HS-27A (cell line): ENCODE results near the gene PTPN22.
"Not testable (repeated sequence)": the region's sequence is repeated elsewhere in the genome, so short reads cannot be mapped to it uniquely, and the experiment has no call there.

ENCODE experiments used
- DNase-seq: peaks from one replicate; pipeline ENCODE4 v3.0.0-alpha.2; 2012; ENCODE audit warnings: low read depth, missing footprints

PTPN22 gene

DNA sequence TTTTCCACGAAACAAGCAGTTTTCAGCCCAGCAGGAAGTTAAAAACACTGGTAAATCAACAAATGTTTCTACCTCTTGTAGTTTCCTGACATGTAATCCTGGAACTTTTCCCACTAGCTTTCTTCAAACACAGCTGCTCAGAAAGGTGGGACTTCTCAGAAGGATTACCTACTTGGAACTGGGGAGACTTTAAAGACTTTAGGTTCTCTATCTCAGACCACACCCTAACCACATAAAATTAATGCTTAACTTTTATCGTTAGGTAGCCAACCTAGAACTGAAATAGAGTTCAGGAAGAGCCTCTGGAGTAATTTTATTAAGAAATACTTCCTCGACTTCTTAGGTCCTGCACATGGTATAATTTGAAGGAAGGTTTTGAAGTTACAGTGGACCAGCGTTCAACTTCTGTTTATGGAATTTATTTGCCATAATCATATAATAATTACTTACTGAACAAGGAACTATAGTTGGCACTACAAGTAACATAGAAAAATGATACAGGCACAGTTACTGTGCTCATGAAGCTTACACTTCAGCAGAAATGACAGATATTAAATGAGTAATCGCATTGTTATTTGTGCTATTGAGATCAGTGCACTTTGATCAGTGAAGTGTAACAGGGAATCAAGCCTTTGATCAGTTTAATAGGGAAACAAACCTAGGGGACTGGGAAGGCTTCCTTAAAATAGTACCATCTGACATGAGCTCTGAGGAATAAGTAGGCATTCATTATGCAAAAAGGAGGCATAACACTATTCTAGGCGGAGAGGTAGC lies 16.1 kb upstream of the PTPN22 start, which contains the start of gene BCL2L15:
Gene BCL2L15, minus strand, starts transcription at position 180 of the 774 bp plus-strand sequence. CDS start 206 bp downstream, outside the sequence.
- no peak for DNase-seq

DNA sequence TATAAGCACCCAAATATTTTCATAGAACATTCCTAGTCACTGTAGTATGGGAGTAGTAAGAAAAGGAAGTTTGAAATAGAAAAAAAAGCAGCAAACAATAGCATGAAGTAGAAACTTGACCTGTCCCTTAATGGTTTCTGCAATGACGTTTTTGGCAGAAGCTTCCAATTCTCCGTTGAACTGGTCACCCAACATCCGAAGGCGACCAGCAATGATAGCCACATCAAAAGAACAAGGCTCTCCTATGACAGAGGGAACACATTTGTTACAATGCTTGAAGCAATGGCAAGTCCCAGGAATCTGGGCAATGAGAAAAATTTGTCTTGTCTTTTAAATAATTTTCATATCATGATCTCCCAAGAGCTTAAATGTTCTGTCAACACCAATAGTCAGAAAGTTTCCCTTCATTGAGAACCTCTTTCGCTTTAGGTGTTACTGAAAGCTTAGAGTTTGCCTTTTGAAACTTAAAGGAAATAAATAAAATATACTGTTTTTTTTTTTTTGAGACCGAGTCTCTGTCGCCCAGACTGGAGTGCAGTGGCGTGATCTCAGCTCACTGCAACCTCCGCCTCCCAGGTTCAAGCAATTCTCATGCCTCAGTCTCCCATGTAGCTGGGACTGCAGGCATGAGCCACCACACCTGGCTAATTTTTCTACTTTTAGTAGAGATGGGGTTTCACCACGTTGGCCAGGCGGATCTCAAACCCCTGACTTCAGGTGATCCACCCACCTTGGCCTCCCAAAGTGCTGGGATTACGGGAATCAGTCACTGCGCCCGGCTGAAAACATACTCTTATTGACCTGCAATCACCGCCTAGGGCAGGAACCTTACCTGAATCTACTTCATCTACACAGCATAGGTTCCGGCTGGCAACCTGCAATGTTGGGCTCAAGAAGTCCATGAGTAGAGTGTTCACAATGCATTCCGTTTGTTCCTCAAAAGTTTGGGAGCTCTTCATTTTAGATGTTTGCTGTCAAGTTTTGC lies 15.2 kb upstream of the PTPN22 start:
- DNase-seq, result no peak

DNA sequence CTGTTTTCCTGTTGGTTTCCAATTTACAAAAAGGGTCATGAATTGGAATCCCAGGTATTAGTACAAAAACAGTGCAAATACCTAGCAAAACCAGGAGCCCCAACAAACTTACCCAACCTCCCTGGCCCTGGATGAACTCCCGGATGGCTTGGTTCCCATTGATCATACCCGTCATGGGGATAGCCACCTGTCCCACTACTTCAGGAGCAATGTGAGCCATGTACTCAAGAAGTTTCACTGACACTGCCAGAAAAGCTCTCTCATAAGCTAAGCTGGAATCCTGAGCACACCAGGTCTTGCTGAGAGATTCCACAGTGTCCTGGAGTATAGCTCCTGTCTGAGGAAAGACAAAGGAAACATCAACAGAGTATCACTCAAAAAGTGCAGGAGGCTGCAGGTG lies 10.1 kb upstream of the PTPN22 start:
- no peak for DNase-seq

DNA sequence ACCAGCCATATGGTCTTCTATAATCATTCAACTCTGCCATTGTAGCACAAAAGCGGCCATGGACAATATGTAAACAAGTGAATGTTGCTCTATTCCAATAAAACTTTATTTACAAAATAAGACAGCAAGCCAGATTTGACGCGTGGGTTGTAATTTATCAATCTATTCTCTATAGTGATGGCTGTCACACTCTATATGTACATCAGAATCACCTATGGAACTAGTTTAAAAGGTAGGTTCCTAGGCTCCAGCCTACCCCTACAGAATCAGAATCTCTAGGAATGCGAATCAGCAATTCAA lies 8.2 kb upstream of the PTPN22 start:
- DNase-seq, result no peak

DNA sequence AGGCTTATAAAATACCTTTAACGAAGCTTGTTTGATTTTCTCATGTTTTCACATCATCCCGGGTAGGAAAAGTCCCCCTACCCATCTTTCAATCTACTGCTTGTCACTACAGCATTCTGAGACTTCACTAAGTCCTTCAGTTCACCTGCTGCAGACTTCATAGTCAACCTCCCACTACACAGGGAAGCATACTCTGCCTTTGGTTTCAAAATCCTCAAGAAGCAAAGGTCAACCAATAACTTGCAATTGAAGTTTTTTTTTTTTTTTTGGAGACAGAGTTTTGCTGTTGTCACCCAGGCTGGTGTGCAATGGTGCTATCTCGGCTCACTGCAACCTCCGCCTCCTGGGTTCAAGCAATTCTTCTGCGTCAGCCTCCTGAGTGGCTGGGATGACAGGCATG lies 4.7 kb upstream of the PTPN22 start:
- no peak for DNase-seq

DNA sequence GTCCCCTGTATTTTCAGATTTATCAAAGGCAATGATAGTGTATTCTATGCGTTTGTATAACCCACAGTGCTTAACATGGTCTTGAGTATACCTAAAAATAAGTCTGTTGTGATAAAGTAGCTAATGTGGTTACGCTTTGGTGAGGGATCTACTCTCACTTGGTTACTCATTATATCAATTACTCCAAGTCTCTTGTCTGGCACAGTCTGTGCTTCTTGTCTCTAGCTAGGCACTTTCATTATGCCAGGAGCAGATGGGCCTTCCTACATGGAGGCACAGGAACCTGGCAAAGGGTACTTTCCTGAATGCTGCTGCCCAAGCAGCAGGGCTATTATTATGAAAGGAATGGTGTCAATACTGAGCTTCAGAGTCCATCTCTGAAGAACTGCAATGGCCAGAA lies 4.2 kb upstream of the PTPN22 start:
- no peak for DNase-seq

DNA sequence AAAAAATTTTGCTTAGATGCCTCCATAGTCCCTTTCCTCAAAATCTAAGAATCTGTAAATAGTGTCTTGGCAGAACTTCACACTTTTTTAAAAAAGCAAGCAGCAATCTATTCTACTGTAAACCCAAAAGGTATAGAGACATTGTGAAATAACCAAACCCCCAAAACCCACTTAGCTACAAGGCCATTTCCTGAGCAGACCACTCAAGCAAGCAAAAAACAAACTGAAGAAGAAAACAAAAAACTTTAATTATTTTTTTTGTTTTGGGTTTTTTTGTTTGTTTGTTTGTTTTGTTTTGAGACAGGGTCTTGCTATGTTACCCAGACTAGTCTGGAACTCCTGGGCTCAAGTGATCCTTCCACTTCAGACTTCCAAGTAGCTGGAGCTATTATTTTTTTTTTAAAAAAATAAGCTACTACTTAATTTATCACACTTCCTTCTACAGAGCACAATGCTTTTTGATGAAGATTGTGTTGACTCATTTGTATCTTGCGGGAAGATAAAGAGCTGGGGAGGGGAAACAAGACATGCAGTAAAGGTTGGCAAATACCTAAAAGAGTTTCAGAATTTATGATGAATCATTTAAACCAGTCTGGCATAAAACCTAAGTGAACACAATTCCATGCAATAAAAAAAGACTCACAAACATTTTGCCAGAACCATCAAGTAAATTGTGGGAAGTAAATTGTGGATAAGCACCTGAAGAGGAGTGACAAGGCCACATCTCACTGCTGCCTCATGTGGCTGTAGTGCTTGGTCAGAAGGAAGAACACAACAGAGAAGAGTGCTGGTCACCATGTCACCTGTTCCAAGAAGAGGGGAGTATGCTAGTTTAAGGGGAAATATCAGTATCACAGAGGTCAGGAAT lies 2.7 kb upstream of the PTPN22 start:
- DNase-seq, result no peak

DNA sequence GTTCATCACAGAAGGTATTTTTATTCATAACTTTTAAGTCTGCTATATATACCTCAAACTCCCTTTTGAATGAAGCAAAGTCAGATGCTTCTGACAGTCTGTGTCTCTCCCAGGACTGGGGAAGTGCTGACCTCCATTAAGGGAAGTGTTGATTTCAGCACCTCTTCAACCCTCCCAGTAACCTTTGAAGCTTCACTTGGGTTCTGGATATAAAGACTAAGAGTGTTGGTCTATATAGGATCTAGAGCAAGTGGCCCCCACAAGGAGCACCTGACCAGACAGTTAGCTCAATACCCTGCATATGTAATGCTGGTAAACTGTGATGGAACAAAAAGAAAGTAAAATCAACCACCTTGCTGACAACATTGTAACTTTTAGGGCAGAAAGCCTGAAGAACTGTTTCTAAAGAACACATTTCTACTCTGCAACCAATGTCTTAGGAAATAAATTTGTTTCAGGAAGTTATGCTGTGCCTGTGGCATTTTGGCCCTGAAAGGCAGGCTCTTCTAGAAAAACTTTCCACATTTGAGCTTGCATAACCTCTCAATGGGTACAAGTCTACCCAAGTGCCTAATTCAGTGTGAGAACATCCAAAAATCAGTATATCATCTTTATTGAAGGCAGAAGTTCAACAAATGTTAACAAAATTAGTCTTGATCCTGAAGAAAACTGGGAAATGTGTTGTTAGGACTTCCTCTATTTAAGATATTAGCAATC lies 865 bp upstream of the PTPN22 start:
- DNase-seq, result no peak

DNA sequence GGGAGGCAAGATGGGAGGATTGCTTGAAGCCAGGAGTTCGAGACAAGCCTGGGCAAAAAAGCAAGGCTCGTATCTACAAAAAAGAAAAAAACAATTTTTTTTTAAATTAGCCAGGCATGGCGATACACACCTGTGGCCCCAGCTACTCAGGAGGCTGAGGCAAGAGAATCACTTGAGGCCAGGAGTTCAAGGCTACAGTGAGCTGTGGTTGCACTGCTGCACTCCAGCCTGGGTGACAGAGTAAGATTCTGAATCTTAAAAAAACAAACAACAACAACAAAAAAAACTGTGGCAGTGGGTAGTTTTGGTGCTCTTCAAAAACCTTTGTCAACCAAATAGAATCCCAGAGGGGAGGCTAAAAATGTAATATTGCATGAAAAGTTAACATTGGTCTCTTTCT lies 734 bp downstream of the PTPN22 start:
- no peak for DNase-seq

DNA sequence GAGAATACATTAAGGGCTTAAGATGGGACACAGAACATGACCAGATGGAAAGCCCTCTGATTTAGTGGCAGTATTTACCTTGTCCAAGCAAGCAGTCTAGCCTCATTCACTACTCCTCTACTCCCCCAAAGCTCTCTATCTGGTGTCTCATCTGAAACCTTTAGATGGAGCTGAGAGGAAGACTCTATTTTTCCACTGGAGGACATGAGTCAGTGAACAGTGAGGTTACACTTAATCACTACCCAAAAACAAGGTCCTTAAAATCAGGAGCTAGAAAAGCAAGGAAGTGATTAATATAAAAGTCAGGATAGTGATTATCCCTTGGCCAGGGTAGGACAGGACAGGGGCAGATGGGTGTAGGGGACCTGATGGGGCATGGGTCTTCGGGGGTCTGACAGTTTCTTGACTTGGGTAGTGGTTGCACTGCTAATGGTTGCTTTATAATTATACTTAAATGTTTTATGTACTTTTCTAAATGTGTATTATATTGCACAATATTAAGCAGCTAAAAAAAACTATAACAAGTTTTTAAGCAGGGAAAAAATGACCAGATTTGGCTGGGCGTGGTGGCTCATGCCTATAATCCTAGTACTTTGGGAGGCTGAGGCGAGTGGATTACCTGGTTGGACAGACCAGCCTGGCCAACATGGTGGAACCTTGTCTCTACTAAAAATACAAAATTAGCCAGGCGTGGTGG lies 3.0 kb downstream of the PTPN22 start:
- DNase-seq, result no peak

DNA sequence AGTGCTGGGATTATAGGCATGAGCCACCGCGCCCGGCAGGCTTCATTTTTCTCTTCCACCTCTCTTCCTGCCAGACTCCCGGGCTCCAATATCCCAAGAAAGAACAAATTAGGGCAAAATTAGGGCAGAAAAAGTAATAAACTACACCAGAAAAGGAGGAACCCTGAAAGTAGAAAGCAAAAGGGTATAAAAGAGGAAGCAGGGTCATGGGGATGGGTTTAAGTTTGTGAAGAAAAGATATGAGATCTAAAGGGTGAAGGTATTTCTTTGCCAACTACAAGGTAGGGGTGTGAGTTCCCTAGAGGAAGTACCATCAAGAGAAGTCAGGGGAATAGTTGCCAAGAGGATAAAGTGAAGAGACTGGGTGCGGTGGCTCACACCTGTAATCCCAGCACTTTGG lies 9.9 kb downstream of the PTPN22 start:
- no peak for DNase-seq

DNA sequence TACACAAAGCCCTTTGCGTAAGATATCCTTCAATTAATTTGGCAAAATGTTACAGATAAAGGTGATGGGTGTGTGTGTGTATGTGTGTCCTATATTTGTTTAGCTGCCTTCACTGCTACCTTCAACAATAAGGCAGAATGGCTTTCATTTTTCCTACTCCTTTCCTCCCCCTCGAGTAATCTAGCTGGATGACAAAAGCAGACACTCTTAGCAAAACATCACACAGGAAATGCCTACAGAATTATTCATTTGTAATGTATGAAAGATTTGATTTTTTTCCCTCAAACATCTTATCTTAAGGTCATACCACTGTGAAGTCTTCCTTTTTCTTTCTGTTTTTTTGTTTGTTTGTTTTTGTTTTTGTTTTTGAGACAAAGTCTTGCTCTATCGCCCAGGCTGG lies 10.6 kb downstream of the PTPN22 start:
- peak; percentile 58 for DNase-seq

DNA sequence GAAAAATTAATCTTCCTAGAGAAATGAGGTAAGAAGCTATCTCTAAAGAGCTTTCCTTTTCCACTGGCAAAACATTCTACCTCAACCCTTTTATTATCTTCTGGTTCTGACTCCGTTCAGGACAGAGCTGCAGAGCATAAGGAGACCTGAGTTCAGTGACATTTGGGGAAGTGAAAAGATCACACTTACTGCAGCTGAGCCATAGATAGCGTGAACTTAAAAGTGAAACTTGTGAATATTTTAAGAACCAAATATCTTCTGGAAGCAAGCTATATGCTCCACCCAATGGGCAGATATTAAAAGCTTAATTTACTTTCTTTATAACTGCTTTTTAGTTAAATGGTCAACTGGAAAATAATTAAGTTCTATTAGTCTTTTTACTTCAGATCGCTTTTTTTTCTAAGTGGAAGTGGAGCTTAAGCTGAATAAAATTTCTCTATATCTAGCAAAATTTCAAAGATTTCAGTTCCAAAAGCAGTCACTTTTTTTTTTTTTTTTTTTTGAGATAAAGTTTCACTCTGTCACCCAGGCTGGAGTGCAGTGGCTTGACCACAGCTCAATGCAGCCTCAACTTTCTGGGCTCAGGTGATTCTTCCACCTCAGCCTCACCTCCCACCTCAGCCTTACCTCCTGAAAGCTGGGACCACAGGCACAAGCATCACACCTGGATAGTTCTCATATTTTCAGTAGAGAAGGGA lies 11.9 kb downstream of the PTPN22 start:
- no peak for DNase-seq

DNA sequence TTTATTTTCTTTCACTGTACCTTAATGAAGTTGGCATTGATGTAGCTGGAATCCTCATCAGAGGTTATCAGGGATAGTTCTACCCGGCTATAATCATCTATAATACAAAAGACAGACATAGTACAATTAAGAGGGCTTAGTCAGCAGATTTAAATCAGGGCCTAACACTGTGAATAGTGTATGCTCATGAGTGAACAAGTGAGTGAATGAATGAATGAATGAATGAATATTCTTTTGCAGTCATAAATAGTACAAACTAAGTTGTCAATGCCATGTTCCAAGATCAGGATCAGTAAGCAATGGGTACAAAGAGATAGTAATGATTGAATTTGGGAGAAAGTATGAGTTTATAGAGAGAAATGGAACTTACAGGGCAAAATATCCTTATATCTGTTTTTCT lies 12.5 kb downstream of the PTPN22 start:
- no peak for DNase-seq

DNA sequence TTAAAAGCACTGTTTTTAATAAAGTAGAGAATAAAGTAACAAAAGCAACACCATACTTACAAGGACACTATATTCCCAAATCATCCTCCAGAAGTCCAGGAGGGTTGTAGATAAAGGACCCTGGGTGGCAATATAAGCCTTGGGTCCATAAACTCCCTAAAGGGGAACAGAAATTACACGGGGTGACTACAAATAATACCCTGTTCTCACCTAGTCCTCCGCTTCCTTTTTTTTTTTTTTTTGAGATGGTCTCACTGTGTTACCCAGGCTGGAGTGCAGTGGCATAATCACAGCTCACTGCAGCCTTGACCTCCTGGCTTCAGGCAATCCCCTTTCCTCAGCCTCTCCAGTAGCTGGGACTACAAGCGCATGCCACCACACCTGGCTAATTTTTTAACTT lies 13.1 kb downstream of the PTPN22 start:
- DNase-seq, result no peak

DNA sequence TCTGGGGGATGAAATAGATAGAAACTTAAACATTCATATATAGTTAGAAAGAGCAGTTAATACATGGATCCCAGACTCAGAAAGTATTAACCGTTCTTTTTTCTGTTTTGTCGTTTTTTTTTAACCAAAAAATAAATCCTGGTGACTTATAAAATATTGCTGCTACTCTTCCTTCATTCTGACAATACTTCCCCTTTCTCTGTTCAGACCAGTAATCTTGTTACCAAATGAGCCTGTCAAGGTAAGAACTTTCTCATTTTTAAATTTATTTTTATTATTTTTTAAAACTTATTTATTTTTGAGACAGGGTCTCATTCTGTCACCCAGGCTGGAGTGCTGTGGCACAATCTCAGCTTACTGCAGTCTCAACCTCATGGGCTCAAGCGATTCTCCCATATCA lies 13.7 kb downstream of the PTPN22 start:
- DNase-seq, result no peak

DNA sequence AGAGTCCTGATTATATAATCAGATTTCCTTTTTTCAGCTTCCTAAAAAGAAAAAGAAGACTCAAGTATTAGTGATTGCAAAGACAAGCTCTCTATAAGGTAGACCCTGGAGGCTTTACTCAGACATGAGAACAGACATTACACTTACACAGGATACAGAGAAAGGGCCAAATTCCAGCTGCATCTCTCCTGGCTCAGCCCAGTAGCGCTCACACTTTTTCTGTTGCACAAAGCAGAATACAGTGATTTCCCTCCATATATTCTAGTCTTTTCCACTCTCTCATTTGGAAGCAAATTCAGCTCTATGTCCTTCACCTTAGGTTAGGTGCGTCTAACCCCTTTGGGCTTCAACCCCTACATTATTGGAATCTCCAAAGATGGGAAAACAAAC lies 15.1 kb downstream of the PTPN22 start:
- DNase-seq, result no peak

DNA sequence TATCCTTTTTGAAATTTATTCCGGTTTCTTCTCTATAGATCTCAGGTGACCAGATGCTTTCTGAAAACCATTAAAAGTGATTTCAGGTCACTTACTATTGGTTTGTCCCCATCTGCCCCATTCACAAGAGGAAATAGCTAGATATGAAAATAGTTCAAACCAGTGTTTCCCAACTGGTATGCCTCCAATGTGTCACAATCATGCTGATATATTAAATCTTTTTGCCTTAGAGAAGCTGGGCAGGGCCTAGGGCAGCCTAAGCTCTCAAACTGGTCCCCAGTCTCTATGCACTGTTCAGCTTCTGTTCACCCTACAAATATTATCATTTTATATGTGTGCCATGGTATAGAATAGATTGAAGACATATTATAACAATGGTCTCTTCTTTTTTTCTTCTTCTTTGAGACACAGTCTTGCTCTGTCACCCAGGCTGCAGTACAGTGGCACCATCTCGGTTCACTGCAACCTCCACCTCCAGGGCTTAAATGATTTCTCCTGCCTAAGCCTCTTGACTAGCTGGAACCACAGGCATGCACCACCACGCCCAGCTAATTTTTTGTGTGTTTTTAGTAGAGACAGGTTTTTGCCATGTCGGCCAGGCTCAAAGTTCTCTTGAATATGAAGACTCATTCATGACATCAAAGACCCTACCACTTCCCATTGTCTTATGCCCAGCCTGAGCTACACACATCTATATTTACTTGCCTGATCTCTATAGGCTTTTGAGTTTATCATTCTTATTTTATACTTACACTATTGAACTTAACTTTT lies 15.7 kb downstream of the PTPN22 start:
- no peak for DNase-seq

DNA sequence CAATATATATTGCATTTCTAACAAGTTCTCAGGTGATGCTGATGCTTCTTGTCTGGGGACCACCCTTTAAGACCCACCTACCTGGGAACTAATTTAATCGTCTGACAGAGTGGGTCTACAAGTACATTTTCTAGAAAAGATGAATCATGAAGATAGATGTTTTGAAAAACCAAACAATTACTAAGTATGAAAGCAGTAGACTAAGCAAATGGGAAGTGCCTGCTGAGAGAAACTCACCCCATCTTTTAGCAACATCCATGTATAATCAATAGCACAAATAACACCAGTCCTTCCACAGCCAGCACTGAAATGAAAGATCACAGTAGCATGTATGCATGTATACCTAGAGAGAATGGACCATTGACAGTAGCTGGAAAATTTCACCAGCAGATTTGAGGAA lies 17.3 kb downstream of the PTPN22 start:
- no peak for DNase-seq

DNA sequence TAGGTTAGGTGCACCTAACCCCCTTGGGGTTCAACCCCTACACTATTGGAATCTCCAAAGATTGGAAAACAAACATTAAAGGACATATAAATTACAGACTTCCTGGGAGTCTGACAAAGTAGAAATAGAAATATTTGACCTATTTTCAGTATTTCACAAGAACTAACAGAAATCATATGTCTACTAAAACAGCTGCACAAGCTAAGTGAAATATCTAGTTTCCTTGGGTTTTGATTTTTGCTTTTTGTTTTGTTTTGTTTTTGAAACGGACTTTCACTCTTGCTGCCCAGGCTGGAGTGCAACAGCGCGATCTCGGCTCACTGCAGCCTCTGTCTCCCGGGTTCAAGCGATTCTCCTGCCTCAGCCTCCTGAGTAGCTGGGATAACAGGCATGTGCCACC lies 18.8 kb downstream of the PTPN22 start:
- DNase-seq, result not testable (repeated sequence)
